MM.1S (cell line): ENCODE data around the gene ELOVL2.

Source experiments
- DNase-seq: peaks from one replicate; pipeline ENCODE4 v3.0.0-alpha.2; 2015
- H2AFZ ChIP-seq: fragments of 300-600 bp; sonication (generic); 2 replicates; pipeline ENCODE4 v1.6.0; 2016; ENCODE audit warnings: antibody characterized with exemption, low read length
- H3F3A ChIP-seq: fragments of 300-600 bp; sonication (generic); 2 replicates; pipeline ENCODE4 v1.6.1; 2016; ENCODE audit warnings: mild to moderate bottlenecking, antibody characterized with exemption, low read length, moderate library complexity, mixed read lengths; ENCODE audit not compliant: insufficient read depth
- H3K27ac ChIP-seq: fragments of 300-600 bp; sonication (generic); 2 replicates; pipeline ENCODE4 v1.5.1; 2016; ENCODE audit warnings: mild to moderate bottlenecking, low read length
- H3K27me3 ChIP-seq: fragments of 300-600 bp; sonication (generic); replicated peaks from 2 replicates; pipeline ENCODE4 v1.6.0; 2016; ENCODE audit warnings: low read length; ENCODE audit not compliant: insufficient read depth
- H3K36me3 ChIP-seq: fragments of 300-600 bp; sonication (generic); replicated peaks from 2 replicates; pipeline ENCODE4 v1.6.1; 2016; ENCODE audit warnings: mild to moderate bottlenecking, low read length, mixed read lengths; ENCODE audit not compliant: insufficient read depth
- H3K4me1 ChIP-seq: fragments of 300-600 bp; sonication (generic); 2 replicates; pipeline ENCODE4 v1.6.1; 2016; ENCODE audit warnings: low read length, mixed read lengths
- H3K4me2 ChIP-seq: fragments of 300-600 bp; sonication (generic); 2 replicates; pipeline ENCODE4 v1.6.0; 2016; ENCODE audit warnings: low read depth, low read length
- H3K4me3 ChIP-seq: fragments of 300-600 bp; sonication (generic); 2 replicates; pipeline ENCODE4 v1.5.1; 2016; ENCODE audit warnings: low read length, mixed read lengths
- H3K79me2 ChIP-seq: fragments of 300-600 bp; sonication (generic); 2 replicates; pipeline ENCODE4 v1.6.1; 2016; ENCODE audit warnings: mixed run types, low read length, mixed read lengths
- H3K9ac ChIP-seq: fragments of 300-600 bp; sonication (generic); 2 replicates; pipeline ENCODE4 v1.6.1; 2016; ENCODE audit warnings: low read length, mixed read lengths
- H3K9me2 ChIP-seq: fragments of 300-600 bp; sonication (generic); replicated peaks from 2 replicates; pipeline ENCODE4 v1.6.1; 2016; ENCODE audit warnings: mild to moderate bottlenecking, low read length, mixed read lengths; ENCODE audit not compliant: insufficient read depth
- H3K9me3 ChIP-seq: fragments of 300-600 bp; sonication (generic); replicated peaks from 2 replicates; pipeline ENCODE4 v1.6.1; 2016; ENCODE audit warnings: mild to moderate bottlenecking, low read length, mixed read lengths; ENCODE audit not compliant: insufficient read depth
- H4K20me1 ChIP-seq: fragments of 300-600 bp; sonication (generic); 2 replicates; pipeline ENCODE4 v1.6.1; 2016; ENCODE audit warnings: mild to moderate bottlenecking, low read length, moderate library complexity, mixed read lengths; ENCODE audit not compliant: insufficient read depth
- CTCF ChIP-seq: fragments of 300-600 bp; sonication (generic); IDR thresholded peaks from 2 replicates; pipeline ENCODE4 v1.5.1; 2016; ENCODE audit warnings: antibody characterized with exemption, low read length, mixed read lengths
- EZH2 ChIP-seq: fragments of 300-600 bp; sonication (generic); optimal IDR thresholded peaks from 2 replicates; pipeline ENCODE3; 2017; ENCODE audit warnings: low read depth, mild to moderate bottlenecking, antibody characterized with exemption, low read length, mixed read lengths
- EZH2phosphoT487 ChIP-seq: fragments of 300-600 bp; sonication (generic); IDR thresholded peaks from 2 replicates; pipeline ENCODE4 v1.6.1; 2018; ENCODE audit warnings: antibody characterized with exemption, low read length

The ELOVL2 gene

GRCh38 chr6:11036977-11037430 is 7.1 kb downstream of the ELOVL2 start:
- Histone ChIP-seq H3K36me3 (no peaks in the 10 kb centered on the region), H3K4me3 (no peak overlapping the region), H3F3A (no peaks in the 10 kb centered on the region), H3K4me2 (no peak overlapping the region), H3K9me3 (no peaks in the 10 kb centered on the region), H3K27ac (no peak overlapping the region), H3K79me2 (no peaks in the 10 kb centered on the region), H3K9me2 (no peaks in the 10 kb centered on the region), H3K4me1 (no peaks in the 10 kb centered on the region), H3K27me3 (no peaks in the 10 kb centered on the region), H2AFZ (no peak overlapping the region), H3K9ac (no peak overlapping the region), H4K20me1 (no peaks in the 10 kb centered on the region)
- DNase-seq, result no peak
- TF ChIP-seq CTCF, result no peak
- no peak for TF ChIP-seq EZH2phosphoT487
- no peak for TF ChIP-seq EZH2

- TF ChIP-seq CTCF (no peak), EZH2 (no peak), EZH2phosphoT487 (no peak)
- no peaks in the 10 kb centered on the region for H3K79me2 ChIP-seq
- H2AFZ ChIP-seq, result no peak overlapping the region
- H3K4me2 ChIP-seq, result no peak overlapping the region
- H4K20me1 ChIP-seq, result no peaks in the 10 kb centered on the region
- H3K27me3 ChIP-seq, result no peaks in the 10 kb centered on the region
- H3F3A ChIP-seq, result no peaks in the 10 kb centered on the region
- H3K27ac ChIP-seq, result no peak overlapping the region
- H3K4me1 ChIP-seq, result no peaks in the 10 kb centered on the region
- DNase-seq, result no peak
- no peak overlapping the region for H3K4me3 ChIP-seq
- no peak overlapping the region for H3K9ac ChIP-seq
- no peaks in the 10 kb centered on the region for H3K9me3 ChIP-seq
- no peaks in the 10 kb centered on the region for H3K9me2 ChIP-seq
- H3K36me3 ChIP-seq, result no peaks in the 10 kb centered on the region
These were observed 7.8 kb downstream of the ELOVL2 start for GRCh38 chr6:11036351-11036740.

GRCh38 chr6:11035616-11036350 is 8.3 kb downstream of the ELOVL2 start:
- no peak for DNase-seq
- no peak for TF ChIP-seq EZH2
- Histone ChIP-seq H3K79me2 (no peaks in the 10 kb centered on the region), H3K9me2 (no peaks in the 10 kb centered on the region), H3K9ac (no peak overlapping the region), H3K27ac (no peak overlapping the region), H3K9me3 (no peaks in the 10 kb centered on the region), H3K4me3 (no peak overlapping the region), H3K36me3 (no peaks in the 10 kb centered on the region), H3K27me3 (no peaks in the 10 kb centered on the region), H3F3A (no peaks in the 10 kb centered on the region), H3K4me2 (no peak overlapping the region), H3K4me1 (no peaks in the 10 kb centered on the region), H4K20me1 (no peaks in the 10 kb centered on the region), H2AFZ (no peak overlapping the region)

- no peak overlapping the region for H3K4me3 ChIP-seq
- H3K9ac ChIP-seq, result no peak overlapping the region
- H3K27me3 ChIP-seq, result no peaks in the 10 kb centered on the region
- TF ChIP-seq EZH2phosphoT487, result no peak
- TF ChIP-seq EZH2, result no peak
- no peak for TF ChIP-seq CTCF
- no peaks in the 10 kb centered on the region for H3K9me3 ChIP-seq
- DNase-seq, result no peak
- H3K36me3 ChIP-seq, result no peaks in the 10 kb centered on the region
- H4K20me1 ChIP-seq, result no peaks in the 10 kb centered on the region
- no peak overlapping the region for H3K27ac ChIP-seq
- H3K9me2 ChIP-seq, result no peaks in the 10 kb centered on the region
- H3K4me2 ChIP-seq, result no peak overlapping the region
- no peaks in the 10 kb centered on the region for H3K4me1 ChIP-seq
- no peaks in the 10 kb centered on the region for H3K79me2 ChIP-seq
- H2AFZ ChIP-seq, result no peak overlapping the region
- H3F3A ChIP-seq, result no peaks in the 10 kb centered on the region
These were observed 10.3 kb downstream of the ELOVL2 start for GRCh38 chr6:11033825-11034224.
